SW480 (cell line): Measurements from ENCODE around the gene CDH6.
A peak's percentile ranks its signal among the peaks of the same experiment; 100 is the strongest.
"Not testable (repeated sequence)": the region's sequence is repeated elsewhere in the genome, so short reads cannot be mapped to it uniquely, and the experiment has no call there.

Experiments used
- DNase-seq: peaks from one replicate; pipeline ENCODE4 v3.0.0-alpha.2; 2016; ENCODE audit warnings: low spot score

The CDH6 gene

DNA sequence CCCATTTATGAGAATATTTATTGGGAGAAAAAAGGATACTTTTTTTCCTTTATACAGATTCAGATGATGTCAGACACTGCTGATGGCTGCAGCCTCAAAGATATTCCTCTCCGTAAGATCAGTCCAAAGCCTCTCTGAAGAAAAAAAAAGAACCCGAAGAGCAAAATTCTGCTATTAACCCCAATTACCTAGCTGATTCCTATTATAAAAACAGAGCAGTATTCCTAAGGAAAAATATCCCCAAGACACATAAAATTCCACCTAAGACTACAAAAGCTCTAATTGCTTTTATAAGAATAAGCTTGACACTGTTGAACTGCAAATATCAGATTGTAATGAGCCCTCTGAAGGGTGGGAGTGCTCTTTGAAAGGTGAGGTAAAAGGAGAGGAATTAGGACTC is 138.7 kb downstream of the CDH6 start:
- no peak for DNase-seq

DNA sequence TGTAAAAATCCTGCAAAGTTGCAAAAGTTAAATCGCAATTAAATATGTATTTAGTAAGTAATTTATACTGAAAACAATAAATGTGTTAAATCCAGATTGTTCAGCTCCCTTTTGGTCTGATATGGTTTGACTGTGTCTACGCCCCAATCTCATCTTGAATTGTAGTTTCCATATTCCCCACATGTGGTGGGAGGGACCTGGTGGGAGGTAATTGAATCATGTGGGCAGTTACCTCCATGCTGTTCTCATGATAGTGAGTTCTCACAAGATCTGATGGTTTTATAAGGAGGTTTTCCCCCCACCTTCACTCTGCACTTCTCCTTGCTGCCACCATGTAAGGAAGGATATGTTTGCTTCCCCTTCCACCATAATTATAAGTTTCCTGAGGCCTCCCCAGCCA is 140.0 kb downstream of the CDH6 start:
- no peak for DNase-seq

DNA sequence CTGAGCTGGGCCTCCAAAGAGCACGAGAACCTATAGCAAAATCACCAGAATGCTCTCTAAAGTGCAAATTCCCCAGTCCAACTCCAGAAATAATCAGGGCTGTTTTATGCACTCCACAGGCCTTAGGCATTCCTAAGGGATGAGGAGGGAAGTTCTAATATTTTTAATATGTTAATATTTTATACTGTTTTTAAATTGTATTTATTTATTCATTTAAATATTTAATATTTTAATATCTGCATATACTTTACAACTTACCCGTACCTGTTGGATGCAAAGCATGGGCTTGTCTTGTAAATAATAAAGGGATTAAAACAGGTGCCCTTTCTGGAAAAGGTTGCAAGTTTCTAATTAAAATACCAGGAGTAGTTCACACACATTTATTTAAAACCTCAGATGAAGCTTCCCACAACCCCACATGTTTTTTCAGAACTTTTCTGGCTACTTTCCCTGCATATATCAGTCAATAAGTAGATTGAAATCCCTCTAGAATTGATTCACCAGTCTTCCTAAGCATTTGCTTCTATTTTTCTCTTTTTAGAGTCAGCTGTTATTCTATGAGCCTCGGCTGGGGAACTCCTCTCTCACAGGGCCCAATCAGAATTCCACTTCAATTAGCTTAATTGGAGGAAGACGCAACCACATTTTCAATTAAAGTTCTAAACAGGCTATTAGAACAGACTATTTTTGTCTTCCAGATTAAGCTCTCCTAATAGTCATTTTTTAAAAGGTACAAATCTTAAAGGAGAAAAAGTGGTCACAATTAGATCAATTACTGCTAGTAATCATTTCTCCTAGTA is 140.8 kb downstream of the CDH6 start:
- DNase-seq = no peak

DNA sequence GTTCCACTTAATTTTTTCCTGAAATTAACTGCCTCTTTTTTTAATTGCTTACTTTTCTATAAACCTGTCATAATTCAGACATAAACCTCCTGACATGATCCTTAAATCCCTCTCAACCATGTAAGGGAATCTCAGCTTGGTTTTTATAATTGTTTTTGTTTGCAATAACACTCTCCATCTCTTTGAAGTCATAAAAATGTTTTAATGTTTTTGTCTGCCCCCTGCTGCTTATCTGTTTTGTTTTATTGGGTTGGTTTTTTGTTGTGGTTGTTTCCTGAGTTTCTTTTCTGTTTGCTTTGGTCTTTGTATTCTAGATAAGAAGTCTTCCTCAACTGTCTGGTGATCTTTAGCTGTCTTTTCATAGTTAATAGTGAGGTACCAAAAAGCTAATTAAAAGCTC is 142.0 kb downstream of the CDH6 start:
- DNase-seq = peak; percentile 4

DNA sequence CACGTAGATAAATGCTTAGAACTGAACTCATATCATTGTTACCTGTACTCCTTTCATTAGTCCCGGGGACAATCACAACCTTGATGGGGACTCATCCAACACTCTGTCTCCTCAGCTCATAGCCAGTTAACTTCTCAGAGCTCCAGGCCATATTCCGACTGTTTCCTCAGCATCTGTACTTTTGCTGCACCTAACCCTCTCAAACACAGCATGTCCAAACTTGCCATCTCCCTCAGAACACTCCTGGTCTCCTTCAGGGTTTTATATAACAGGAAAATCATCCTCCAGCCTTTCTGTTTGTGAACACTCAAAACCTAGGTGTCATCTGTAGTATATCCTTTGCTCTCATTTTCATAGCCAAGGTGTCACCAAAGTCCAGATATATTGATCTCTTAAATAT is 150.5 kb downstream of the CDH6 start:
- no peak for DNase-seq

DNA sequence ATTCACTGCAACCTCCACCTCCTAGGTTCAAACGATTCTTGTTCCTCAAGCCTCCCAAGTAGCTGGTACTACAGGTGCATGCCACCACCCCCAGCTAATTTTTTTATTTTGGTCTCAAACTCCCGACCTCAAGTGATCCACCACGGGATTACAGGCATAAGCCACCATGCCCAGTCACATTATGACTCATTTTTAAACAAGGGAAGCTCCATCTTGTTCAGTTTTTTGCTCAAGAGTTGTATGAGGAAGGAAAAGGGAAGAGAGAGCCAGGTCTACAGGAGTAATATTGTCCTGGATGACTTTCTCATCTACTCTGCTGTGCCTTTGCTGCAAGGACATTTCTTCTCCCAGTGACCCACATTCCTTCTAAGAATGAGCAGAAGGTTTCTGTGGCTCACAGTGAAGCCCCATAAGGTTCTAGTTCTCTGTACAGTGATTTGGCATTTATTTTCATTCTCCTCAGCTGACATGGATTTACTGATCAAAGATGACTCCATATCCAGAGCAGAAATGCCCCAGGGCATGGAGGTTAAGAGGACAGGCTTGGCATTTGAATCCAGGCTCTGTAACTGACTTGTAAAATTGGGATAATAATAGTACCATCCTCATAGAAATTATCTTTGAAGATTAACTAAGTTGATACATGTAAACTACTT is 153.5 kb downstream of the CDH6 start:
- DNase-seq = no peak

DNA sequence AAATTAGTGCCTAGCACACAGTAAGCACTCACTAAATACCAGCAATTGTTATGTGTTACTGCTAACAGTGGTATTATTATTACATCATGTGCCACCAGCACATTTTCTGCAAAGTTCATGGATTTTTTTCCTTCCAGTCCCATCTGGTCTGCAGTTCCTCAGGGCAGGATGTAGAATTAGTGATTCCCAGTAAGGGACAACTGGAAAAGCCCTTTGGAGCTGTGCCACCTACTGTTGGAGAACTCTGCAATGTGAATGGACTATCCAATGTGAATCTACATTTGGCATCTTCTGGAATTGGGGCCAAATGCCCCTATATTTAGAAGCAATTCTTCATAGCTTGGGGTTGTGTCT is 154.0 kb downstream of the CDH6 start:
- no peak for DNase-seq

DNA sequence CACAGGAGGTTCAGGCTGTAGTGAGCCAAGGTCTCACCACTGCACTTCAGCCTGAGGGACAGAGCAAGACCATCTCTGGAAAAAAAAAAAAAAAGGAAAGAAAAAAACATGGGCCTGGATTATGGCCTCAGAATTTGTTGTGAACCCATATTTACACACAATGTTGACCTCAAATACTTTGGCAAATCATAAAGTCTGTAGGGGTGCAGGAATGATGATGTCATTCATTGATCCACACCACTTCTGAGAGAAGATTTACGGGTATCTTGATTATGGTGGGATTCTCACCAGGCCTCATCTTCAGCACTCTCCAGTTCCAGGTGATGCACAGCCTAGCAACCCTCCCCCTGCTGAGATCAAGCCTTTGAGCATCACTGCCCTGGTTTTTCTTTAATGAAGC is 156.9 kb downstream of the CDH6 start:
- no peak for DNase-seq

DNA sequence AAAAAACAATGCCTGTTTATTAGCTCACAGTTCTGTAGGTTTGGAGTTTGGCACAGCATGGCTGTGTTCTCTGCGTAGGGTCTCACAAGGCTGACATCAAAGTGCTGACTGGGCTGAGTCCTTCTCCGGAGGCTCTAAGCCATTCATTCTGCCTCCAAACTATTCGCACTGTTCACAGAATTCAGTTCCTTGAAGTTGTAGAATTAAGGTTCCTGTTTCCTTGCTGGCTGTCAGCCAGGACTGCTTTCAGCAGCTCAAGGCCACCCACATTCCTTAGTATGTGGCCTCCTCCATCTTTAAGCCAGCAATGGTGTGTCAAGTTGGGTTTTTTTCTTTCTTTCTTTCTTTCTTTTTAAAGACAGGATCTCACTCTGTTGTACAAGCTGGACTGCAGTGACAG is 161.9 kb downstream of the CDH6 start:
- no peak for DNase-seq

DNA sequence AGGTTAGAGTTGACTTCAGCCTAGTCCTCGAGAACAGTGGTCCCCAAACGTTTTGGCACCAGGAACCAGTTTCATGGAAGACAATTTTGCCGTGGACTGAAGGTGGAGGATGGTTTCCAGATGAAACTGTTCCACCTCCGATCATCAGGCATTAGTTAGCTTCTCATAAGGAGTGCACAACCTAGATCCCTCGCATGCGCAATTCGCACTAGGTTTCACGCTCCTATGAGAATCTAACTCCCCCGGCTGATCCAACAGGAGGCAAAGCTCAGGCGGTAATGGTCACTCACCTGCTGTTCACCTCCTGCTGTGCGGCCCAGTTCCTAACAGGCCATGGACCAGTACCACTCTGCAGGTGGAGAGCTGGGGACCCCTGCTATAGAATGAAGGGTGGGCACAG is 163.6 kb downstream of the CDH6 start:
- DNase-seq = no peak

DNA sequence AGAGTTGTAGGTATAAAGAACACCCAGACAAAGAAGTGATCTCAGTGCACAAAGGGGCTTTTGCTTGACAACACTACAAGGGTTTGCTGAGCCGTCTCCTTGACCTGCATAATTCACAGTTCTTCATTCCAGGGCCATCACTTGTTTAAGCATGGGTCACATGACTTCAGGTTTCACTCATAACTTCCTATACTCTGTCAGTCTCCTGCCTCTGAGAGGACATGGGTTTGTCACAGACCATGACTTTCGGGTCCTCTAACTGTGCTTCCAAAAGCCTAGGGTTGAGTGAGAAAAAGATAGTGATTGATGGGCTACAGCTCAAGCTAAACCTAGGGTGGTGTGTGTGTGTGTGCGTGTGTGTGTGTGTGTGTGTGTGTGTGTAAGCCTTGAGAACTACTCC is 166.4 kb downstream of the CDH6 start:
- no peak for DNase-seq

DNA sequence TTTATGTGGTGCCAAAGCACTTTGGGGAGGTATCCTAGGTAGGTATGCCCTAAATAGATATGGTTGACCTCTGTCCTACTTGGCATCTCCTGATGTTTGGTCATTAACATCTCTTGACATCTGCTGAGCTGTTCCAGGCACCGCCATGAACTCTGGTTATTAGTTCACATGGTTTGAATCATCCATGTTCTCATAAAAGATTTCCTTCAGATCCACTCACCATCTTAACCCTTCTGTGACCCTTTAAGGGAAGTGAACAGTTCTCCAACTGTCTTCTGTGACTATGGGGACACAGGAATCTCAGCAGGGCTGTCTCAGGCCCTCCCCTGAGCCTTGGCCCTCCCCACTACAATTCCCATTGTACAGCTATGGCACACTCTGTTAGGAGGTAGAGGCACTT is 167.7 kb downstream of the CDH6 start:
- no peak for DNase-seq

DNA sequence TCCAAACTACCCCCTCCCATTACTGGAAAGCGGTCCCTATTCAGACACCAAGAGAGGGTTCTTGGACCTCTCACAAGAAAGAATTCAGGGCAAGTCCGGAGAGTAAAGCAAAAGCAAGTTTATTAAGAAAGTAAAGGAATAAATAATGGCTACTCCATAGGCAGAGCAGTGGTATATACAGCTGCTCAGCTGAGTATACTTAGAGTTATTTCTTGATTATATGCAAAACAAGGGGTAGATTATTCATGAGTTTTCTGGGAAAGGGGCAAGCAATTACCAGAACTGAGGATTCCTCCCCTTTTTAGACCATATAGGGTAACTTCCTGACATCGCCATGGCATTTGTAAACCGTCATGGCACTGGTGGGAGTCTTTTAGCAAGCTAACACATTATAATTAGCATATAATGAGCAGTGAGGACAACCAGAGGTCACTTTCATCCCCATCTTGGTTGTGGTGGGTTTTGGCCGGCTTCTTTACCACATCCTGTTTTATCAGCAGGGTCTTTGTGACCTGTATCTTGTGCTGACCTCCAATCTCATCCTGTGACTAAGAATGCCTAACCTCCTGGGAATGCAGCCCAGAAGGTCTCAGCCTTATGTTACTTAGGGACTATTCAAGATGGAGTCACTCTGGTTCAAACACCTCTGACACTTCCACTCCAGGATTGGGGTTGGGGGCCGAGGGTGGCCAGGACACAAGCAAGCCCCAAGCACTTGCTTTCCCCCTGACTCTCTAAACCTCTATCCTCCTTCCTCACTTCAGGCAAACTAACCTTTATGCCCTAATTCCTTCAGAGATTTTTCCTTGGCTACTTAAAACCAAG is 168.4 kb downstream of the CDH6 start:
- DNase-seq = not testable (repeated sequence)

DNA sequence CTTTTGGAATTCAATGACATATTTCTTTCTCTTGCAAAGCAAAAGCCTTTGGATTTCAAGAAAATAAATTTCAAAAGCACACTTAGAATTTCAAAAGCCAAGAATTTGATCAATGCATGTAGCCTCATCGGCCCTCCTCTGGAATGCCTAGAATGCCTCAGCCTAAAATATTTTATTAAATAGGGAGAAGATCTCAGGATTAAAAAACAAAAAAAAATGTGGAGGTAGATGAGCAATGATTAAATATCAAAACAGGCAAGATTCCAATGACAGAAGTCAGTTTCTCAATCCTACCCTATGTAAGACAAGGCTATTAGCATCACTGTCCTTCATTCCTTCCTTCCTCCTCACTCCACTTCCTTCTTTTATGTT is 169.0 kb downstream of the CDH6 start:
- no peak for DNase-seq

DNA sequence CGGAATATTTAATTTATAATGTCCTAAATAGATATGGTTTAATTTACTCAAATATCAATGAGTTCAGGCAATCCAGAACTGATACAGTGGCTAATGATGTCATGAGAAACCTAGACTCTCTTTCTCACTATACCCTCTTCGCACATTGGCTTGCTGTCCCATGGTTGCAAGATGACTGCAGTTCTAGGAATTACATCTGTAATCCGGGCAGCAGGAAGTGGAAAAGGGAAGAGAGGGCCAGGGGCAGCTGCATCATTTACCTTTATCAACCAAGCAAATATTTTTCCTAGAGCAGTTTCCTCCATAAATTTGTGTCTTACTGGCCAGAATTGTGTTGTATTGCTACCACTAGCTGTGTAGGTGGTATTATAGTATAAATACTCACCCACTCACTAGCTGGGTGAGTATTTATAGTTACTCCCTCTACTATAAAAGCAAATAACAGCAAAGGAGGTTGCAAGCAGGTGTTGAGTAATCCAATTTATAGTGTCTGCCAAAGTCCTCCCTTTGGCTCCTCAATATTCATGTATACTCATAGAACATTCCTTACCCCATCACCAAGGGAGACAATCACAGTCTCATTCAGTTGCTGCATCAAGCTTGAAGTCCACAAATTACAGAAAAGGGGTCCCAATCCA is 169.6 kb downstream of the CDH6 start:
- no peak for DNase-seq

DNA sequence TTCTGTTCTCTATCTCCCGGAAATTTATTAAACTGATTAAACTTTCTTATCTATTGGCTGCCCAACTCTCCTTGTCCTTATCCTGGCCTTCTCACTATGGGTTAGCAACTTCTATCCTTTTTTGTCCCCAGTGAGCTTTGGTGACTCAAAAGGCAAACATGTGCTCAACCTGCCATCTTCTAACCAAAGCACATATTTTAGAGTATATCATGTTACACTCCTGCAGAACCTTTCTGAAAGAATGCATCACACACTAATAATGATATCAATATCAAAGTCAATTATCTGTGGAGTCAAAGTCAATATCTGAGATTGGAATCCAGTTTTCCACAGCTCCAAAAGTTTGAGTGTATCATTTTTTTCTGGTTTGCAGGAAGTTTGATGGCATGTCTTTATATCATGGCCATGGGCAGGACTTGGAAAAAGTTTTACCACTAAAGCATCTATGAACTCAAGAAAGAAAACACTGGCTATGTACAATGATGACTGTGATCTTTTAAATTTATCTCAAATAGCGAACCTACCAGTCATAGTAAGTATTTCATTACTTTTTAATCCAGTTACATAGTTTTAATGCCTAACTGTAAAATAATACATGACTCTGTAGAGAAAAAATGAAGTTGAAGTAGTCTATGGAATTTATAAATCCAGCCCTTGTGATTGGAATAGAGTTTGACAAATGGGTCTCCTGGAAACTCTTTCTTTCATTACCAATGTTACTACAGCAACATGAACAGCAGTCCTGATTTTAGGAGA is 171.6 kb downstream of the CDH6 start:
- DNase-seq = no peak

DNA sequence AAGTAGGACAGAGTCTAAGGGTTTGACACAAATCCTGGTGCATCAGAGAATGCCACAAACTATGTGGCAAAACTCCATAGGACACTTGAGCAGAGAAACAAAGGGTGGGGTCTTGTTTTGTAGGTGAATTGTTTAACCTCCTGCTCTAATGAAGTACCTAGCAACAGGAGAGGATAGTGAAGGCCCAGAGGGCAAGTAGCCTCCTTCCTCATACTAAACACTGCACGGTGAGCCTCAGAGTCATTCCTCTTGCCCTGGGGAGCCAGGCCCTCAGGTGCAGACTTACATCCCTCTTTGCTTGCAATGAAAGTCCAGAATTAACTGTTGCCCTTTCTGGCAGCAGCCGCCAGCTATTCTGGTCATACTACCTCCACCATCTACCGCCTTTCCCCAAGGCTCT is 172.3 kb downstream of the CDH6 start:
- no peak for DNase-seq

DNA sequence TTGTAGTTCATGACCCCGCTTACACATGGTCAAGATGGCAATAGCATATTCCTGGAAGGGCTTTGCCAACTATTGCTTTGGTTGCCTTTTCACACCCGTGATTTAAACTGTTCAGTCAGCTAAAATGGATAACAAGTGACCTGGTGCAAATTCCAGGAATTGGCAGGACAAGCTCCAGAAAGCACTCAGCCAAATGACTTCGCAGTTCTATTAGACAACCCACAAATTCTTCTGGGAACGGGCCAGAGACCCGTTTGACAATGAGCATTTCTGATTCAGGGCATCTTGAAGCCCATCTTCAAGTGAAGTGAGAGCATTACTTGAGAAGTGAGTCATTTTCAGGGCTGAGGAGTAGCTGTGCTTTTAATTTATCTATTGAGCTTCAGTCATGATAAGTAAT is 173.5 kb downstream of the CDH6 start:
- no peak for DNase-seq

DNA sequence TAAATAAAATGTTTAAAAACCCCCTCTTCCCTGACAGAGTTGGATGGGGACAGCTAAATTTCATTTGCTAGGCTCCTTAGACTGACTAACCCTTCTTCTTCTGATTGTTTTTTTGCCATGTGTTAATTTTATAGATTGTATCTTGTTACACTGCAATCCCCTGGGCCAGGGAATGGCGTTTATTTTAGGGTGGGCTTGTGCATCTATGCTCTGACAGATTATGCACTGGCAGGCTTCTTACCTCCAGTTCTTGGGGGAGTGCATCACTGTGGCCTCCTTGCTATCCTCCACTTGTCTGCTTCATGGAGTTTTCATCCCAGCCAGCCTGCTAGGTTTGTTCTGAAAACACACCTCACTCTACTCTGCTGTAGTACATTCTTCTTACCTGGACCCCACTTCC is 178.6 kb downstream of the CDH6 start:
- no peak for DNase-seq

DNA sequence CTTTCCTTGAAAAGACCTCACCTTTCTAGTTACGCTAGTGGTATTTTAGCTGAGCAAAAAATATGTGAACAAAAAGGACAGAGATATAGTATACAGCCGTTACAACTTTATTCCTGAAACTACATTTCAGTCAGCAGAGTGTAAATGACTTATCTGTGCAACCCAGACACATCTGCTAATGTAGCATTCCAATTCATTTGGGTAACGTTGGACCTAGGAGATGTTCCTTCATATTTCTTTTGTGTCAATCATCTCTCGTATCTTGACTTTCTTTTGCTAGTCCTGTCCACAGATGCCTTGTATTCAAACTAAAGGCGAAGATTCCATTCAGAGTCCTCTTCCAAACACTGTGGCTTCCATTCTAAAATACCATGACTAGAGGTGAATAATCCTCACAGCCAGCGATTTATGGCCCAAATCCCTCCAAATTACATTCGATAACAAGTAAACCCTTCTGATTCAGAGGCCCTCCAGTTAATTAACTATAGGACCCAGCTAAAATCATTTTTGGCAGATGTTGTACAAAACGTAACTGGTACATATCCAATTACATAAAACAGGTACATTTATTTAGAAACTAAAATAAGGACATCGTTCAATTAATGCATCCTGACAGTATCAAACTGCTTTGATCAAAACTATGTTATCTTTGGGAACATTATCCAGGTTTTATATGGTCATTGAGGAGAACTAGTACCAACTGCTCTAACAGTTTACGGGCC is 182.7 kb downstream of the CDH6 start:
- DNase-seq = no peak

DNA sequence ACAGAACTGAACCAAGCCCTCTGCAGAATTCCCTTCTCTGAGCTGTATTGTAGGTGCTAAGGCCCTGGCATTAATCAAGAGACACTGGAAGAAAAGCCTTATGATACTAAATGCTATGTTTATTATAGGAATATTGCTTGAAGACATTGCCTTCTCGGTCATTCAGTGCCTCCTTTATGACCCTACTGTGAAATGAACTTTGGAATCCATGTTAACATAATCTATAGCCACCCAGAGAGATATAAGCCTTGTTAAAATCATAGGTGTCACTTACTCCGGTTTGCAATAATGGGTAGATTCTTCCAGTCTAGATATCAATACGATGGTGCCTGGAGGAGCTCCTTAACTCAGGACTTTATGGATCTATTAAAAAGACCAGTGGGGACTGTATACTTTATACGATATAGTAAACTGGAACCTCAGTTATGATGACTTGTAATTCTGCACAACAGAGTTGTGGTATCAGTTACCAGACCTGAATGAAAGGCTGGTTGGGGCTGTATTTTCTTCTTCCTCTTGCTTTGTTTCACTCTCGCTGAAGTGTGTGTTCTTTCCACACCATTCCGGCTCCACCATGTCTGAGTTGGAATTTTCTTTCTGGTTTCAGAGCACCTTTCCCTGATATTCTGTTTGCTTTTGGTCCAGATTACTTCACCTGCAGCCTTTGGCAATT is 183.9 kb downstream of the CDH6 start:
- no peak for DNase-seq
